ENCODE results near the gene SF1.

SF1 gene

GRCh38 chr11:64767344-64768299 lies 10.7 kb downstream of the SF1 start:
- H3K18ac ChIP-seq (ENCODE audit: low read depth in 1 of 2, low read length in 2 of 2): no peak overlapping the region
- no peak overlapping the region for H2BK15ac ChIP-seq (ENCODE audit: low read depth, poor library complexity, severe bottlenecking)
- no peak overlapping the region for H2BK120ac ChIP-seq (ENCODE audit: low read depth, low read length)
- no peak overlapping the region for H2AK5ac ChIP-seq (ENCODE audit: low read length, severe bottlenecking)
- H2BK5ac ChIP-seq (ENCODE audit: low read depth, low read length, poor library complexity, severe bottlenecking): no peak overlapping the region
- peaks cover 32% of the 10 kb centered on the region for H3K79me1 ChIP-seq (replicated peaks; ENCODE audit: low read length, poor library complexity, severe bottlenecking)
- no peak overlapping the region for H3K23ac ChIP-seq (ENCODE audit: low read length in 2 of 2)
- WGBS: 79% methylated on average over 18 of the region's 19 CpGs
- H3K9ac ChIP-seq (ENCODE audit: low read length): no peak overlapping the region
- H3K27ac ChIP-seq (ENCODE audit: low read length, poor library complexity, severe bottlenecking): no peak overlapping the region
- peaks cover 23% of the 10 kb centered on the region for H3K4me1 ChIP-seq (ENCODE audit: control insufficient read depth, insufficient read depth, low read depth, low read length)
- no peak overlapping the region for H4K91ac ChIP-seq (ENCODE audit: low read length)
- no peak overlapping the region for H2BK12ac ChIP-seq (ENCODE audit: low read length in 2 of 2)
- no peak overlapping the region for H3K4ac ChIP-seq (ENCODE audit: low read depth in 1 of 2, low read length in 2 of 2)
- peaks cover 75 to 92% of the 10 kb centered on the region in 2 experiments for H3K36me3 ChIP-seq (ENCODE audit: control insufficient read depth in 1 of 2, insufficient read depth in 2 of 2, low read depth in 1 of 2, low read length in 2 of 2)
- no peak overlapping the region for H3K14ac ChIP-seq (ENCODE audit: low read length in 2 of 2)
- peak; percentile 74 for DNase-seq
- H2AFZ ChIP-seq (ENCODE audit: low read depth, low read length): no peak overlapping the region
- no peak overlapping the region for H4K8ac ChIP-seq (ENCODE audit: low read length)
- H3K4me3 ChIP-seq (ENCODE audit: insufficient read depth in 1 of 2, low read depth in 1 of 2, low read length in 2 of 2): no peak overlapping the region
- no peaks in the 10 kb centered on the region for H3K9me3 ChIP-seq (ENCODE audit: control insufficient read depth, low read length)
- no peaks in the 10 kb centered on the region for H3K27me3 ChIP-seq (ENCODE audit: control insufficient read depth in 1 of 2, insufficient read depth in 1 of 2, low read length in 2 of 2)
- H3K4me2 ChIP-seq (ENCODE audit: low read length, poor library complexity, severe bottlenecking): no peak overlapping the region

GRCh38 chr11:64766881-64767280 lies 11.5 kb downstream of the SF1 start:
- H3K4me3 ChIP-seq (ENCODE audit: insufficient read depth in 1 of 2, low read depth in 1 of 2, low read length in 2 of 2): no peak overlapping the region
- no peak overlapping the region for H2BK12ac ChIP-seq (ENCODE audit: low read length in 2 of 2)
- H4K91ac ChIP-seq (ENCODE audit: low read length): no peak overlapping the region
- no peak overlapping the region for H3K9ac ChIP-seq (ENCODE audit: low read length)
- H3K4me2 ChIP-seq (ENCODE audit: low read length, poor library complexity, severe bottlenecking): no peak overlapping the region
- H3K79me1 ChIP-seq (replicated peaks; ENCODE audit: low read length, poor library complexity, severe bottlenecking): peaks cover 32% of the 10 kb centered on the region
- H2AK5ac ChIP-seq (ENCODE audit: low read length, severe bottlenecking): no peak overlapping the region
- no peaks in the 10 kb centered on the region for H3K27me3 ChIP-seq (ENCODE audit: control insufficient read depth in 1 of 2, insufficient read depth in 1 of 2, low read length in 2 of 2)
- WGBS: 96% methylated on average over 4 of the region's 11 CpGs
- no peak overlapping the region for H3K27ac ChIP-seq (ENCODE audit: low read length, poor library complexity, severe bottlenecking)
- H2BK5ac ChIP-seq (ENCODE audit: low read depth, low read length, poor library complexity, severe bottlenecking): no peak overlapping the region
- no peak overlapping the region for H3K23ac ChIP-seq (ENCODE audit: low read length in 2 of 2)
- no peak overlapping the region for H2BK120ac ChIP-seq (ENCODE audit: low read depth, low read length)
- H3K9me3 ChIP-seq (ENCODE audit: control insufficient read depth, low read length): no peaks in the 10 kb centered on the region
- H3K4me1 ChIP-seq (ENCODE audit: control insufficient read depth, insufficient read depth, low read depth, low read length): peaks cover 29% of the 10 kb centered on the region
- H3K4ac ChIP-seq (ENCODE audit: low read depth in 1 of 2, low read length in 2 of 2): no peak overlapping the region
- peaks cover 81 to 91% of the 10 kb centered on the region in 2 experiments for H3K36me3 ChIP-seq (ENCODE audit: control insufficient read depth in 1 of 2, insufficient read depth in 2 of 2, low read depth in 1 of 2, low read length in 2 of 2)
- no peak overlapping the region for H3K18ac ChIP-seq (ENCODE audit: low read depth in 1 of 2, low read length in 2 of 2)
- no peak overlapping the region for H2BK15ac ChIP-seq (ENCODE audit: low read depth, poor library complexity, severe bottlenecking)
- no peak overlapping the region for H2AFZ ChIP-seq (ENCODE audit: low read depth, low read length)
- DNase-seq: no peak
- no peak overlapping the region for H4K8ac ChIP-seq (ENCODE audit: low read length)
- H3K14ac ChIP-seq (ENCODE audit: low read length in 2 of 2): no peak overlapping the region

- Histone ChIP-seq H3K9me3 (ENCODE audit: control insufficient read depth, low read length) (no peaks in the 10 kb centered on the region), H3K14ac (ENCODE audit: low read length in 2 of 2) (no peak overlapping the region), H2AK5ac (ENCODE audit: low read length, severe bottlenecking) (no peak overlapping the region), H3K27me3 (ENCODE audit: control insufficient read depth in 1 of 2, insufficient read depth in 1 of 2, low read length in 2 of 2) (no peaks in the 10 kb centered on the region), H2AFZ (ENCODE audit: low read depth, low read length) (no peak overlapping the region), H3K4me2 (ENCODE audit: low read length, poor library complexity, severe bottlenecking) (no peak overlapping the region), H3K18ac (ENCODE audit: low read depth in 1 of 2, low read length in 2 of 2) (no peak overlapping the region), H3K4me3 (ENCODE audit: insufficient read depth in 1 of 2, low read depth in 1 of 2, low read length in 2 of 2) (no peak overlapping the region), H3K79me1 (replicated peaks; ENCODE audit: low read length, poor library complexity, severe bottlenecking) (peaks cover 30% of the 10 kb centered on the region), H4K91ac (ENCODE audit: low read length) (no peak overlapping the region), H2BK120ac (ENCODE audit: low read depth, low read length) (no peak overlapping the region), H2BK5ac (ENCODE audit: low read depth, low read length, poor library complexity, severe bottlenecking) (no peak overlapping the region), H2BK12ac (ENCODE audit: low read length in 2 of 2) (no peak overlapping the region), H3K23ac (ENCODE audit: low read length in 2 of 2) (no peak overlapping the region), H3K4me1 (ENCODE audit: control insufficient read depth, insufficient read depth, low read depth, low read length) (peaks cover 32% of the 10 kb centered on the region), H2BK15ac (ENCODE audit: low read depth, poor library complexity, severe bottlenecking) (no peak overlapping the region), H3K4ac (ENCODE audit: low read depth in 1 of 2, low read length in 2 of 2) (no peak overlapping the region), H3K27ac (ENCODE audit: low read length, poor library complexity, severe bottlenecking) (no peak overlapping the region), H4K8ac (ENCODE audit: low read length) (no peak overlapping the region), H3K9ac (ENCODE audit: low read length) (no peak overlapping the region), H3K36me3 (ENCODE audit: control insufficient read depth in 1 of 2, insufficient read depth in 2 of 2, low read depth in 1 of 2, low read length in 2 of 2) (peaks cover 79 to 83% of the 10 kb centered on the region in 2 experiments)
- 96% methylated on average over 35 of the region's 42 CpGs for WGBS
- DNase-seq: no peak
These were observed 12.3 kb downstream of the SF1 start for GRCh38 chr11:64765851-64766665.

GRCh38 chr11:64765291-64765850 lies 13.0 kb downstream of the SF1 start:
- Histone ChIP-seq H2AK5ac (ENCODE audit: low read length, severe bottlenecking) (no peak overlapping the region), H3K9me3 (ENCODE audit: control insufficient read depth, low read length) (no peaks in the 10 kb centered on the region), H3K27me3 (ENCODE audit: control insufficient read depth in 1 of 2, insufficient read depth in 1 of 2, low read length in 2 of 2) (no peaks in the 10 kb centered on the region), H3K36me3 (ENCODE audit: control insufficient read depth in 1 of 2, insufficient read depth in 2 of 2, low read depth in 1 of 2, low read length in 2 of 2) (peaks cover 76 to 81% of the 10 kb centered on the region in 2 experiments), H4K91ac (ENCODE audit: low read length) (no peak overlapping the region), H2BK120ac (ENCODE audit: low read depth, low read length) (no peak overlapping the region), H3K9ac (ENCODE audit: low read length) (no peak overlapping the region), H3K4me3 (ENCODE audit: insufficient read depth in 1 of 2, low read depth in 1 of 2, low read length in 2 of 2) (no peak overlapping the region), H3K14ac (ENCODE audit: low read length in 2 of 2) (no peak overlapping the region), H3K79me1 (replicated peaks; ENCODE audit: low read length, poor library complexity, severe bottlenecking) (peaks cover 27% of the 10 kb centered on the region), H3K27ac (ENCODE audit: low read length, poor library complexity, severe bottlenecking) (no peak overlapping the region), H3K4me2 (ENCODE audit: low read length, poor library complexity, severe bottlenecking) (no peak overlapping the region), H2BK12ac (ENCODE audit: low read length in 2 of 2) (no peak overlapping the region), H2AFZ (ENCODE audit: low read depth, low read length) (no peak overlapping the region), H3K23ac (ENCODE audit: low read length in 2 of 2) (no peak overlapping the region), H2BK15ac (ENCODE audit: low read depth, poor library complexity, severe bottlenecking) (no peak overlapping the region), H2BK5ac (ENCODE audit: low read depth, low read length, poor library complexity, severe bottlenecking) (no peak overlapping the region), H3K4me1 (ENCODE audit: control insufficient read depth, insufficient read depth, low read depth, low read length) (peaks cover 37% of the 10 kb centered on the region), H3K4ac (ENCODE audit: low read depth in 1 of 2, low read length in 2 of 2) (no peak overlapping the region), H4K8ac (ENCODE audit: low read length) (no peak overlapping the region), H3K18ac (ENCODE audit: low read depth in 1 of 2, low read length in 2 of 2) (no peak overlapping the region)
- 94% methylated on average over 24 of the region's 30 CpGs for WGBS
- DNase-seq: no peak

Measured in mesenchymal stem cell (in vitro differentiated cells and primary cell).